HepG2 (cell line): ENCODE measurements around the gene GALNT10.

Source experiments
- CREM ChIP-seq, 2 experiments: sonication (generic) in 1 of 2; formaldehyde crosslinking in 1 of 2; IDR thresholded peaks; 2 replicates each; pipeline versions ENCODE4 v1.4.0 to v1.6.1; 2016 to 2020; ENCODE audit warnings: antibody characterized with exemption in 1 of 2, mild to moderate bottlenecking in 1 of 2, missing genetic modification reagents in 1 of 2
- JUND ChIP-seq: sonication (generic); formaldehyde crosslinking; IDR thresholded peaks from 2 replicates; pipeline ENCODE4 v1.8.0; 2022; ENCODE audit warnings: mild to moderate bottlenecking, missing genetic modification reagents
- ZNF501 ChIP-seq: sonication (generic); formaldehyde crosslinking; IDR thresholded peaks from 2 replicates; pipeline ENCODE4 v1.5.1; 2020; ENCODE audit warnings: mild to moderate bottlenecking, moderate library complexity, missing genetic modification reagents
- TF ChIP-seq, protein P1 (sequence below): IDR thresholded peaks from 2 replicates; pipeline ENCODE4 v1.6.1; 2012; ENCODE audit warnings: inconsistent platforms

DNA sequence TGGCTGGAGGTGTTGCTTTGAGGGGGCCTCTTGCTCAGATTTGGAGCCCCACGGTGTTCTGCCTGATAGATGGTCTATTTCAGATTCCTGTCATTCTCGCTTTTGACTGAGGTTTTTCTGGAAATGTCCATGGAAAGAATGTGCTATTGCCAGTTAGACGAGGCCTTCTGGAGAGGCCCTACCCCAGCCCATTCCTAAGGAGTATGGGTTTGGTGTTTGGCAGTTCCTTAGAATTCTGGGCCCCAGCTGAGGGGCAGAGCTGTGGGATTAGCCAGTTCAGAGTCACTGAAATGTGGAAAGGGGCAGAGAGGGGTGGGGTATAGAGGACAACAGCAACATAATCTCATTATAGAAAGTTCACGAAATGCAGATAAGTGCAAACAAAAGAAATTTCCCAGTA is 50.5 kb downstream of the GALNT10 start:
- TF ChIP-seq CREM (IDR thresholded peaks at IDR 0.05), result no peak
- TF ChIP-seq CREM (CRISPR knock-in tag; IDR thresholded peaks at IDR 0.05), result no peak
- no peak for TF ChIP-seq JUND
- TF ChIP-seq ZNF501, result no peak
- TF ChIP-seq, protein P1, sequence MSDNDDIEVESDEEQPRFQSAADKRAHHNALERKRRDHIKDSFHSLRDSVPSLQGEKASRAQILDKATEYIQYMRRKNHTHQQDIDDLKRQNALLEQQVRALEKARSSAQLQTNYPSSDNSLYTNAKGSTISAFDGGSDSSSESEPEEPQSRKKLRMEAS, result no peak
